Measurements from ENCODE around the gene OR52N5.

Gene OR52N5

GRCh38 chr11:5767056-5767455, 16.1 kb downstream of the OR52N5 start:
- Histone ChIP-seq H3K27me3 (ENCODE audit: low read depth, low read length) (no peaks in the 10 kb centered on the region), H3K4me1 (ENCODE audit: control insufficient read depth in 1 of 2, insufficient read depth in 2 of 2, low read length in 2 of 2) (no peaks in the 10 kb centered on the region), H3K9me3 (ENCODE audit: control insufficient read depth in 1 of 2, low read length in 2 of 2) (no peaks in the 10 kb centered on the region), H3K27ac (ENCODE audit: low read length) (no peak overlapping the region), H3K36me3 (ENCODE audit: control insufficient read depth in 1 of 2, insufficient read depth in 2 of 2, low read length in 2 of 2) (no peaks in the 10 kb centered on the region), H3K4me3 (ENCODE audit: low read depth in 1 of 2, low read length in 2 of 2) (no peak overlapping the region)

- no peaks in the 10 kb centered on the region for H3K4me1 ChIP-seq (ENCODE audit: control insufficient read depth in 1 of 2, insufficient read depth in 2 of 2, low read length in 2 of 2)
- H3K27ac ChIP-seq (ENCODE audit: low read length): no peak within 1 kb of the TSS
- no peaks in the 10 kb centered on the region for H3K36me3 ChIP-seq (ENCODE audit: control insufficient read depth in 1 of 2, insufficient read depth in 2 of 2, low read length in 2 of 2)
- no peaks in the 10 kb centered on the region for H3K9me3 ChIP-seq (ENCODE audit: control insufficient read depth in 1 of 2, low read length in 2 of 2)
- no peaks in the 10 kb centered on the region for H3K27me3 ChIP-seq (ENCODE audit: low read depth, low read length)
- H3K4me3 ChIP-seq (ENCODE audit: low read depth in 1 of 2, low read length in 2 of 2): no peak within 1 kb of the TSS
Observed at GRCh38 chr11:5753943-5754342, 29.2 kb downstream of the OR52N5 start, which contains the start of gene OR52N4. Gene OR52N4, plus strand, starts transcription at chr11:5754243. Its CDS starts 498 bp downstream, at chr11:5754741.

DNA sequence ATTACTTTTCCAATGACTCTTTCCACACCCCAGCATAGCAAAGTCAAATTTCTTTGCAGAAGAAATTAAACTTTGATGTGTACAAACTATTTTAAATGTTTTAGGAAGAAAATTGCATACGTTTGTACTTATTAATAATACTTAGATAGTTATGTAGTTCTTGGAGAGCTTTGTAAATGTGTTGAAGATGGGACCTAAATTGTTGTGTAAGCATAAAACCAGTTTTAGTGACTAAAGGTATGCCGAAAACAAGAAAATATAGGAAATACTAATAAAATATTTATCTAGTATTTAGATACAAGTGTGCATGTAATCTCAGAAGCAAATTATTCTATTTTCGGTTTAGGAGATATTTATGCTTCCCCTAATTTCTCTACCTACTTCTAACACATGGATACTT, 33.3 kb downstream of the OR52N5 start:
- H3K4me1 ChIP-seq (ENCODE audit: control insufficient read depth in 1 of 2, insufficient read depth in 2 of 2, low read length in 2 of 2): no peaks in the 10 kb centered on the region

GRCh38 chr11:5746614-5747013, 36.5 kb downstream of the OR52N5 start:
- no peaks in the 10 kb centered on the region for H3K4me1 ChIP-seq (ENCODE audit: control insufficient read depth in 1 of 2, insufficient read depth in 2 of 2, low read length in 2 of 2)
- peaks cover 0 to 1% of the 10 kb centered on the region in 2 donors for H3K9me3 ChIP-seq (ENCODE audit: control insufficient read depth in 1 of 2, low read length in 2 of 2)
- no peaks in the 10 kb centered on the region for H3K36me3 ChIP-seq (ENCODE audit: control insufficient read depth in 1 of 2, insufficient read depth in 2 of 2, low read length in 2 of 2)
- no peaks in the 10 kb centered on the region for H3K27me3 ChIP-seq (ENCODE audit: low read depth, low read length)
- H3K27ac ChIP-seq (ENCODE audit: low read length): no peak overlapping the region
- H3K4me3 ChIP-seq (ENCODE audit: low read depth in 1 of 2, low read length in 2 of 2): no peak overlapping the region

More for the DNA sequence above, 33.3 kb downstream of the OR52N5 start:
- H3K9me3 ChIP-seq (ENCODE audit: control insufficient read depth in 1 of 2, low read length in 2 of 2): no peaks in the 10 kb centered on the region
- no peaks in the 10 kb centered on the region for H3K36me3 ChIP-seq (ENCODE audit: control insufficient read depth in 1 of 2, insufficient read depth in 2 of 2, low read length in 2 of 2)
- no peaks in the 10 kb centered on the region for H3K27me3 ChIP-seq (ENCODE audit: low read depth, low read length)
- no peak overlapping the region for H3K4me3 ChIP-seq (ENCODE audit: low read depth in 1 of 2, low read length in 2 of 2)
- no peak overlapping the region for H3K27ac ChIP-seq (ENCODE audit: low read length)

- no peaks in the 10 kb centered on the region for H3K36me3 ChIP-seq (ENCODE audit: control insufficient read depth in 1 of 2, insufficient read depth in 2 of 2, low read length in 2 of 2)
- no peaks in the 10 kb centered on the region for H3K27me3 ChIP-seq (ENCODE audit: low read depth, low read length)
- peaks cover 0 to 6% of the 10 kb centered on the region in 2 donors for H3K9me3 ChIP-seq (ENCODE audit: control insufficient read depth in 1 of 2, low read length in 2 of 2)
- H3K4me1 ChIP-seq (ENCODE audit: control insufficient read depth in 1 of 2, insufficient read depth in 2 of 2, low read length in 2 of 2): no peaks in the 10 kb centered on the region
- no peak overlapping the region for H3K27ac ChIP-seq (ENCODE audit: low read length)
- H3K4me3 ChIP-seq (ENCODE audit: low read depth in 1 of 2, low read length in 2 of 2): no peak overlapping the region
Observed at GRCh38 chr11:5738431-5738830, 44.7 kb downstream of the OR52N5 start.

GRCh38 chr11:5737670-5738392, 45.3 kb downstream of the OR52N5 start:
- Histone ChIP-seq H3K27ac (ENCODE audit: low read length) (no peak overlapping the region), H3K27me3 (ENCODE audit: low read depth, low read length) (no peaks in the 10 kb centered on the region), H3K4me3 (ENCODE audit: low read depth in 1 of 2, low read length in 2 of 2) (no peak overlapping the region), H3K9me3 (ENCODE audit: control insufficient read depth in 1 of 2, low read length in 2 of 2) (peaks cover 0 to 6% of the 10 kb centered on the region in 2 donors), H3K4me1 (ENCODE audit: control insufficient read depth in 1 of 2, insufficient read depth in 2 of 2, low read length in 2 of 2) (no peaks in the 10 kb centered on the region), H3K36me3 (ENCODE audit: control insufficient read depth in 1 of 2, insufficient read depth in 2 of 2, low read length in 2 of 2) (no peaks in the 10 kb centered on the region)

- H3K36me3 ChIP-seq (ENCODE audit: control insufficient read depth in 1 of 2, insufficient read depth in 2 of 2, low read length in 2 of 2): no peaks in the 10 kb centered on the region
- no peak overlapping the region for H3K27ac ChIP-seq (ENCODE audit: low read length)
- H3K4me1 ChIP-seq (ENCODE audit: control insufficient read depth in 1 of 2, insufficient read depth in 2 of 2, low read length in 2 of 2): no peaks in the 10 kb centered on the region
- no peak overlapping the region for H3K4me3 ChIP-seq (ENCODE audit: low read depth in 1 of 2, low read length in 2 of 2)
- H3K27me3 ChIP-seq (ENCODE audit: low read depth, low read length): no peaks in the 10 kb centered on the region
- peaks cover 0 to 6% of the 10 kb centered on the region in 2 donors for H3K9me3 ChIP-seq (ENCODE audit: control insufficient read depth in 1 of 2, low read length in 2 of 2)
Observed at GRCh38 chr11:5737091-5737490, 46.1 kb downstream of the OR52N5 start.

DNA sequence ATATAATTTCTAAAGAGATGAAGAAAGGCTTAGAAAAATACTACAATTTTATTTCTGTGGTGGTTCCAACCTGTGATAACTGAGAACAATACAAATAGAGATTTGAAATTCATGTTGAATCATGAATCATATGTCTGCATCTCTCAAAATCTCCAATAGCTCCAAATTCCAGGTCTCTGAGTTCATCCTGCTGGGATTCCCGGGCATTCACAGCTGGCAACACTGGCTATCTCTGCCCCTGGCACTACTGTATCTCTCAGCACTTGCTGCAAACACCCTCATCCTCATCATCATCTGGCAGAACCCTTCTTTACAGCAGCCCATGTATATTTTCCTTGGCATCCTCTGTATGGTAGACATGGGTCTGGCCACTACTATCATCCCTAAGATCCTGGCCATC, 46.8 kb downstream of the OR52N5 start, which contains the start of gene OR56B1:
Gene OR56B1 (plus strand): TSS at position 53 of the 400 bp plus-strand sequence. CDS start 69 bp downstream, at position 122.
- no peaks in the 10 kb centered on the region for H3K36me3 ChIP-seq (ENCODE audit: control insufficient read depth in 1 of 2, insufficient read depth in 2 of 2, low read length in 2 of 2)
- no peak within 1 kb of the TSS for H3K27ac ChIP-seq (ENCODE audit: low read length)
- peaks cover 0 to 3% of the 10 kb centered on the region in 2 donors for H3K9me3 ChIP-seq (ENCODE audit: control insufficient read depth in 1 of 2, low read length in 2 of 2)
- H3K4me3 ChIP-seq (ENCODE audit: low read depth in 1 of 2, low read length in 2 of 2): no peak within 1 kb of the TSS
- no peaks in the 10 kb centered on the region for H3K4me1 ChIP-seq (ENCODE audit: control insufficient read depth in 1 of 2, insufficient read depth in 2 of 2, low read length in 2 of 2)
- H3K27me3 ChIP-seq (ENCODE audit: low read depth, low read length): no peaks in the 10 kb centered on the region

DNA sequence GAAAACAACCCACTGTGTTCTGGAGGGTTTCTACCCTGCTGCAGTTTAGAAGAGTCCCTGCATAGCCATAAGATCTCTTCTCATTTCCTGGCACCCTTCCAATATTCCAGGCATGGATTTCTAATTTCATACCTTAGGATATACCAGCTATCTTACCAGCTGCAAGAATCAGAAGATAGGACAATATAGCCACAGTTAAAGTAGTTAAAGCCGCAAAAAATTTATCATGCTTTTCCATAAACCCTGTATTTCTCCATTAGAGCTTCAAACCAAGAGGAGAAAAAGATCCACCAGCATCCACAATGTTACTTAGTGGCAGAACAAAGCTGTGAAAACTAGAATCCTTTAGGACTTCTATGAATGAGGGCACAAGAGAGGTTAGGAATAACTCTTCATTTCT, 55.5 kb downstream of the OR52N5 start:
- Histone ChIP-seq H3K4me3 (ENCODE audit: low read depth in 1 of 2, low read length in 2 of 2) (no peak overlapping the region), H3K36me3 (ENCODE audit: control insufficient read depth in 1 of 2, insufficient read depth in 2 of 2, low read length in 2 of 2) (no peaks in the 10 kb centered on the region), H3K9me3 (ENCODE audit: control insufficient read depth in 1 of 2, low read length in 2 of 2) (no peaks in the 10 kb centered on the region), H3K27me3 (ENCODE audit: low read depth, low read length) (no peaks in the 10 kb centered on the region), H3K27ac (ENCODE audit: low read length) (no peak overlapping the region), H3K4me1 (ENCODE audit: control insufficient read depth in 1 of 2, insufficient read depth in 2 of 2, low read length in 2 of 2) (no peaks in the 10 kb centered on the region)

GRCh38 chr11:5726351-5726750, 56.8 kb downstream of the OR52N5 start:
- H3K9me3 ChIP-seq (ENCODE audit: control insufficient read depth in 1 of 2, low read length in 2 of 2): no peaks in the 10 kb centered on the region
- H3K36me3 ChIP-seq (ENCODE audit: control insufficient read depth in 1 of 2, insufficient read depth in 2 of 2, low read length in 2 of 2): no peaks in the 10 kb centered on the region
- H3K4me1 ChIP-seq (ENCODE audit: control insufficient read depth in 1 of 2, insufficient read depth in 2 of 2, low read length in 2 of 2): no peaks in the 10 kb centered on the region
- no peak overlapping the region for H3K27ac ChIP-seq (ENCODE audit: low read length)
- H3K27me3 ChIP-seq (ENCODE audit: low read depth, low read length): no peaks in the 10 kb centered on the region
- no peak overlapping the region for H3K4me3 ChIP-seq (ENCODE audit: low read depth in 1 of 2, low read length in 2 of 2)
